Measurements from ENCODE around the gene HPS1. TPM values are rescaled to one million over a fixed set of nuclear protein-coding genes. Genes with fewer than 3 reads are reported as not detected.

HPS1 gene
- total RNA-seq, 4 donors from 2014 or later: 39.0 to 56.7 (median 48.5) TPM

- ATAC-seq (ENCODE audit: low FRiP score) (no peak), DNase-seq (ENCODE audit: low spot score) (no peak)
- TF ChIP-seq CTCF (IDR thresholded peaks at IDR 0.05): no peak
Measured at GRCh38 chr10:98382691-98383101, 64.0 kb downstream of the HPS1 start.

- peak; percentile 8 for DNase-seq (ENCODE audit: low spot score)
- no peak for TF ChIP-seq CTCF (IDR thresholded peaks at IDR 0.05)
- no peak for ATAC-seq (ENCODE audit: low FRiP score)
Measured at GRCh38 chr10:98380493-98381339, 66.0 kb downstream of the HPS1 start.

GRCh38 chr10:98378722-98379121, 68.0 kb downstream of the HPS1 start:
- TF ChIP-seq CTCF (IDR thresholded peaks at IDR 0.05): no peak
- DNase-seq (ENCODE audit: low spot score) (no peak), ATAC-seq (ENCODE audit: low FRiP score) (no peak)

GRCh38 chr10:98377536-98377935, 69.2 kb downstream of the HPS1 start:
- TF ChIP-seq CTCF (IDR thresholded peaks at IDR 0.05): no peak
- ATAC-seq (ENCODE audit: low FRiP score) (no peak), DNase-seq (ENCODE audit: low spot score) (no peak)

GRCh38 chr10:98377001-98377400, 69.7 kb downstream of the HPS1 start:
- DNase-seq (ENCODE audit: low spot score) (peak; percentile 1), ATAC-seq (ENCODE audit: low FRiP score) (no peak)
- no peak for TF ChIP-seq CTCF (IDR thresholded peaks at IDR 0.05)

GRCh38 chr10:98376485-98376884, 70.2 kb downstream of the HPS1 start:
- TF ChIP-seq CTCF (IDR thresholded peaks at IDR 0.05): no peak
- peak; percentile 21 for DNase-seq (ENCODE audit: low spot score)
- ATAC-seq (ENCODE audit: low FRiP score): no peak
